H1 (cell line): ENCODE results near the gene ANGPTL4. TPM values are rescaled to one million over a fixed set of nuclear protein-coding genes. Genes with fewer than 3 reads are reported as not detected.

Source experiments
- CHD7 ChIP-seq: fragments of 300-600 bp; sonication (generic); IDR thresholded peaks from 2 replicates; pipeline ENCODE4 v1.7.1; 2012; ENCODE audit warnings: low read length, moderate library complexity, mild to moderate bottlenecking, inconsistent platforms; ENCODE audit not compliant: insufficient replicate concordance
- GTF2F1 ChIP-seq: IDR thresholded peaks from 2 replicates; pipeline ENCODE4 v1.6.1; 2012; ENCODE audit warnings: low read depth, low read length, improper control_type of control experiment, borderline replicate concordance
- RAD21 ChIP-seq, 2 experiments: IDR thresholded peaks in 1 of 2; conservative IDR thresholded peaks in 1 of 2; 2 replicates each; pipeline ENCODE4 v1.6.1; 2011; ENCODE audit warnings: low read depth in 2 of 2, low read length in 2 of 2, improper control_type of control experiment in 1 of 2, inconsistent platforms in 1 of 2, mild to moderate bottlenecking in 1 of 2, moderate library complexity in 1 of 2
- polyA plus RNA-seq, 7 experiments: library from polyadenylated mRNA; depleted of rRNA in 3 of 7; stranded (reverse) in 5 of 7; unstranded in 2 of 7; fragments of >200 nt in 5 of 7; fragments of 200-250 nt in 2 of 7; gene quantifications; 1 replicate in 5 of 7; 2 replicates in 1 of 7; 4 replicates in 1 of 7; pipeline versions ENCODE4 v1.2.1 to v1.2.3, GENCODE V29; 2011 to 2013; ENCODE audit warnings: missing spikeins in 2 of 7, mixed read lengths in 2 of 7
- total RNA-seq: library from RNA; stranded (reverse); fragmentation: NEBNext Ultra II Directional; extraction: Animal tissue kit (Norgen Biotek cat#: 25700); gene quantifications from 2 replicates; pipeline ENCODE4 v1.2.1, GENCODE V29; 2021

The ANGPTL4 gene
- total and polyA plus RNA-seq, 2 of the 8 experiments (the other 6 are each of a cell fraction or from before 2014, with no cell fraction given) = 2.3 to 6.5 TPM

- TF ChIP-seq CHD7 (no peak), GTF2F1 (no peak), RAD21 (IDR thresholded peaks at IDR 0.05 in 1 of 2, conservative IDR thresholded peaks at IDR 0.05 in 1 of 2; ENCODE audit: low read depth in 2 of 2, low read length in 2 of 2) (peak; percentile 30 to 52; a peak in 3 of 4 replicates)
- TF ChIP-seq, all 59 proteins: peak for 2
Measured at GRCh38 chr19:8373867-8374813, 10.2 kb downstream of the ANGPTL4 start (continued).
